GM12878 (cell line): ENCODE data around the gene RCAN2. TPM values are rescaled to one million over a fixed set of nuclear protein-coding genes. Genes with fewer than 3 reads are reported as not detected.
A peak's percentile ranks its signal among the peaks of the same experiment; 100 is the strongest.

Source experiments
- ATAC-seq: fragments of 200-7000 bp; cut with Tn5 transposase; 3 replicates; pipeline ENCODE4 v1.9.1; 2020; ENCODE audit warnings: mild to moderate bottlenecking, moderate library complexity
- BruUV-seq: library from RNA; stranded (reverse); fragments of 400-500 nt; replicated peaks from 2 replicates; lab custom pipeline; 2021; lab: Mats Ljungman, UMichigan
- CTCF ChIA-PET: fragments of 300-600 bp; sonication (Branson Sonifier 250); formaldehyde crosslinking; extraction: SDS; loops from one replicate; lab custom pipeline; 2021; ENCODE audit warnings: inconsistent platforms; lab: Yijun Ruan, JAX
- POLR2A ChIA-PET: fragments of 350-600 bp; formaldehyde crosslinking; extraction: SDS; loops from one replicate; lab custom pipeline; 2021; ENCODE audit warnings: inconsistent platforms; lab: Charles Lee
- RAD21 ChIA-PET: fragments of 300-600 bp; sonication (Branson Sonifier 250); formaldehyde crosslinking; loops from one replicate; lab custom pipeline; 2023; ENCODE audit warnings: antibody characterized with exemption; ENCODE audit not compliant: unreplicated experiment; lab: Charles Lee
- SMC1A ChIA-PET: fragments of 300-600 bp; sonication (Branson Sonifier 250); formaldehyde crosslinking; loops from one replicate; lab custom pipeline; 2023; ENCODE audit not compliant: unreplicated experiment, uncharacterized antibody; lab: Charles Lee
- DNase-seq: peaks from one replicate; pipeline ENCODE4 v3.0.0-alpha.2; 2011; ENCODE audit warnings: low read depth, low spot score
- FAIRE-seq: peaks from 3 replicates; lab custom pipeline; 2011; peaks lifted over from hg19 to GRCh38; lab: Jason Lieb, UNC
- H2AFZ ChIP-seq: 2 replicates; pipeline ENCODE4 v1.6.0; 2011; ENCODE audit warnings: low read depth, low read length, control low read depth; ENCODE audit not compliant: control insufficient read depth
- H3K27ac ChIP-seq: 2 replicates; pipeline ENCODE4 v1.5.1; 2011; ENCODE audit warnings: control low read depth; ENCODE audit not compliant: control insufficient read depth, insufficient read depth
- H3K27me3 ChIP-seq, 2 experiments: replicated peaks in 1 of 2; 2 replicates each; pipeline versions ENCODE4 v1.6.0 to v1.6.1; 2011; ENCODE audit warnings: low read length in 1 of 2; ENCODE audit not compliant: control insufficient read depth in 2 of 2, insufficient read depth in 2 of 2
- H3K36me3 ChIP-seq, 2 experiments: 2 replicates each; pipeline ENCODE4 v1.5.1; 2011; ENCODE audit warnings: low read length in 1 of 2; ENCODE audit not compliant: control insufficient read depth in 2 of 2, insufficient read depth in 2 of 2
- H3K4me1 ChIP-seq: 2 replicates; pipeline ENCODE4 v1.6.1; 2011; ENCODE audit warnings: mild to moderate bottlenecking, low read length, moderate library complexity, mixed read lengths; ENCODE audit not compliant: control insufficient read depth, insufficient read depth
- H3K4me2 ChIP-seq: 2 replicates; pipeline ENCODE4 v1.6.0; 2011; ENCODE audit warnings: control low read depth; ENCODE audit not compliant: control insufficient read depth, insufficient read depth
- H3K4me3 ChIP-seq: fragments of 200-600 bp; sonication (generic); 2 replicates; pipeline ENCODE4 v1.5.1; 2016
- H3K79me2 ChIP-seq: 2 replicates; pipeline ENCODE4 v1.6.0; 2011; ENCODE audit warnings: low read length; ENCODE audit not compliant: control insufficient read depth, insufficient read depth
- H3K9ac ChIP-seq: 2 replicates; pipeline ENCODE4 v1.8.0; 2011; ENCODE audit warnings: low read length, control low read depth, mixed read lengths; ENCODE audit not compliant: control insufficient read depth, insufficient read depth
- H3K9me3 ChIP-seq: replicated peaks from 3 replicates; pipeline ENCODE4 v1.5.1; 2011; ENCODE audit warnings: mild to moderate bottlenecking, low read length; ENCODE audit not compliant: control insufficient read depth, insufficient read depth
- H4K20me1 ChIP-seq: 2 replicates; pipeline ENCODE4 v1.6.0; 2011; ENCODE audit not compliant: control insufficient read depth, insufficient read depth
- BCL3 ChIP-seq: IDR thresholded peaks from 2 replicates; pipeline ENCODE4 v1.6.1; 2011; ENCODE audit warnings: borderline replicate concordance, low read depth, mild to moderate bottlenecking, moderate library complexity, low read length; ENCODE audit not compliant: insufficient read depth, poor library complexity, severe bottlenecking
- BHLHE40 ChIP-seq, 2 experiments: fragments of 450-650 bp in 1 of 2; IDR thresholded peaks; 2 replicates each; pipeline ENCODE4 v1.6.1; 2011 to 2017; ENCODE audit warnings: low read depth in 2 of 2, borderline replicate concordance in 1 of 2, improper control_type of control experiment in 1 of 2, low read length in 1 of 2, mild to moderate bottlenecking in 1 of 2
- HDAC6 ChIP-seq: fragments of 200-600 bp; sonication (generic); IDR thresholded peaks from one replicate; pipeline ENCODE4 v1.8.0; 2017; ENCODE audit warnings: antibody characterized with exemption; ENCODE audit not compliant: unreplicated experiment
- MAX ChIP-seq: IDR thresholded peaks from 2 replicates; pipeline ENCODE4 v1.6.1; 2012; ENCODE audit warnings: low read depth, low read length, improper control_type of control experiment
- NR2F1 ChIP-seq: fragments of 450-650 bp; conservative IDR thresholded peaks from 2 replicates; pipeline ENCODE4 v1.6.1; 2017; ENCODE audit warnings: mild to moderate bottlenecking
- RAD51 ChIP-seq: fragments of 450-650 bp; IDR thresholded peaks from 2 replicates; pipeline ENCODE4 v1.6.1; 2016; ENCODE audit warnings: moderate library complexity, mild to moderate bottlenecking, inconsistent platforms
- RCOR1 ChIP-seq: conservative IDR thresholded peaks from 2 replicates; pipeline ENCODE4 v1.6.1; 2012; ENCODE audit warnings: low read depth, low read length, improper control_type of control experiment
- SUZ12 ChIP-seq: fragments of 200-600 bp; sonication (generic); IDR thresholded peaks from one replicate; pipeline ENCODE4 v1.6.1; 2018; ENCODE audit warnings: antibody characterized with exemption, mild to moderate bottlenecking; ENCODE audit not compliant: unreplicated experiment
- TCF12 ChIP-seq: IDR thresholded peaks from 2 replicates; pipeline ENCODE4 v1.6.1; 2011; ENCODE audit warnings: low read depth, mild to moderate bottlenecking, low read length
- WGBS: methylation state at CpG from one replicate; pipeline ENCODE4 v1.1.6; 2016; ENCODE audit warnings: low lambda C conversion rate; ENCODE audit not compliant: insufficient replicate concordance, insufficient coverage; ENCODE audit errors: missing lambda C conversion rate; 5-methylcytosine and 5-hydroxymethylcytosine counted together
- in situ Hi-C: fragments of 300-500 bp; cut with MboI; formaldehyde crosslinking; loops from 9 replicates; pipeline ENCODE4 v1.14.3; 2018; ENCODE audit warnings: mixed read lengths
- intact Hi-C: fragments of 100-400 bp; cut with micrococcal nuclease; formaldehyde crosslinking; loops from one replicate; pipeline ENCODE4 v1.14.2; 2022; ENCODE audit not compliant: unreplicated experiment
- polyA plus RNA-seq, 11 experiments: library from polyadenylated mRNA; depleted of rRNA in 4 of 11; unstranded in 6 of 11; stranded (reverse) in 5 of 11; fragments of >200 nt; fragmentation: Nextera tagmentation in 4 of 11; fragmentation: Illumina TruSeq in 1 of 11; extraction: Ambion mirVana in 4 of 11; extraction: Trizol in 1 of 11; gene quantifications; 1 replicate in 1 of 11; 2 replicates in 10 of 11; pipeline versions ENCODE4 v1.2.1 to v1.2.3, GENCODE V29; 2011 to 2016; ENCODE audit warnings: inconsistent platforms in 2 of 11, missing spikeins in 2 of 11, low read depth in 1 of 11
- total RNA-seq, 4 experiments: library from RNA; depleted of rRNA in 3 of 4; stranded (reverse); fragments of >200 nt in 3 of 4; fragmentation: Illumina TruSeq in 1 of 4; extraction: Trizol in 1 of 4; gene quantifications; 2 replicates each; pipeline versions ENCODE4 v1.2.1 to v1.2.3, GENCODE V29; 2013 to 2021

The RCAN2 gene
- total and polyA plus RNA-seq, 10 of the 15 experiments (the other 5 are each of a cell fraction or from before 2014, with no cell fraction given), result 0.06 TPM; not detected in 9

- H3K27me3 ChIP-seq, result peaks cover 3 to 8% of the 10 kb centered on the region in 2 experiments; a peak in 2 of 4 replicates
- intact Hi-C loops, result no loop called here
- no peak overlapping the region for H2AFZ ChIP-seq
- H3K4me1 ChIP-seq, result no peaks in the 10 kb centered on the region
- H3K36me3 ChIP-seq, result no peaks in the 10 kb centered on the region
- POLR2A ChIA-PET, result no interaction called here
- RAD21 ChIA-PET, result no interaction called here
- no peak overlapping the region for H3K27ac ChIP-seq
- WGBS, result 11% methylated on average over 4 of the region's 4 CpGs
- CTCF ChIA-PET, result interaction anchor here (0.6 to 0.9 kb wide), 2 partner anchors 37 to 94 kb away, joined by 3 read pairs; no protein-coding TSS in a partner anchor
- H3K9ac ChIP-seq, result no peak overlapping the region
- no peaks in the 10 kb centered on the region; the same call in 2 of the 3 replicates for H3K9me3 ChIP-seq
- H4K20me1 ChIP-seq, result no peaks in the 10 kb centered on the region
- no peaks in the 10 kb centered on the region for H3K79me2 ChIP-seq
- ATAC-seq (no peak), FAIRE-seq (no peak)
- in situ Hi-C loops, result no loop called here
- H3K4me3 ChIP-seq, result no peak overlapping the region
- TF ChIP-seq TCF12 (no peak), RCOR1 (no peak), RAD51 (no peak)
- TF ChIP-seq, all 136 proteins: peak for 0
- BruUV-seq, result no TSS peak
- DNase-seq, result no peak
- no peak overlapping the region for H3K4me2 ChIP-seq
- SMC1A ChIA-PET, result no interaction called here
Measured at GRCh38 chr6:46184114-46184513, 307.1 kb downstream of the RCAN2 start.

GRCh38 chr6:46175976-46176375, 315.3 kb downstream of the RCAN2 start:
- no peak overlapping the region for H3K27ac ChIP-seq
- H3K36me3 ChIP-seq, result no peaks in the 10 kb centered on the region
- ChIA-PET CTCF (interaction anchor here (1.1 to 1.5 kb wide), 2 partner anchors 44 to 45 kb away, joined by 3 to 4 read pairs; no protein-coding TSS in a partner anchor), POLR2A (no interaction called here), SMC1A (interaction anchor here (0.9 to 1.7 kb wide), 4 partner anchors 19 to 79 kb away, joined by 3 to 7 read pairs (median 4); no protein-coding TSS in a partner anchor), RAD21 (interaction anchor here (1.4 kb wide), 1 partner anchor 45 kb away, joined by 4 read pairs; no protein-coding TSS in a partner anchor)
- TF ChIP-seq MAX, result no peak
- no peak for TF ChIP-seq NR2F1
- TF ChIP-seq SUZ12, result no peak
- TF ChIP-seq BHLHE40 (IDR thresholded peaks at IDR 0.05; ENCODE audit: borderline replicate concordance in 1 of 2, low read depth in 2 of 2, low read length in 1 of 2), result no peak
- TF ChIP-seq HDAC6, result no peak
- TF ChIP-seq BCL3, result no peak
- H3K4me1 ChIP-seq, result peaks cover 14% of the 10 kb centered on the region
- H3K9ac ChIP-seq, result no peak overlapping the region
- H3K4me2 ChIP-seq, result peak overlapping the region; percentile 51
- H2AFZ ChIP-seq, result no peak overlapping the region
- intact Hi-C loops (no loop called here), in situ Hi-C loops (no loop called here)
- FAIRE-seq (no peak), ATAC-seq (peak; percentile 35; the same call in 2 of the 3 replicates), DNase-seq (no peak)
- H3K27me3 ChIP-seq, result peaks cover 0 to 5% of the 10 kb centered on the region in 2 experiments; a peak in 1 of 4 replicates
- no peak overlapping the region for H3K4me3 ChIP-seq
- BruUV-seq, result no TSS peak
- no peaks in the 10 kb centered on the region for H3K79me2 ChIP-seq
- H3K9me3 ChIP-seq, result no peaks in the 10 kb centered on the region; the same call in 2 of the 3 replicates
- H4K20me1 ChIP-seq, result no peaks in the 10 kb centered on the region
- WGBS, result 29% methylated on average over 3 of the region's 3 CpGs
